ENCODE data around the gene RNF26. TPM values are rescaled to one million over a fixed set of nuclear protein-coding genes. Genes with fewer than 3 reads are reported as not detected.

RNF26 gene
- total and polyA plus RNA-seq, 10 of the 15 experiments (the other 5 are each of a cell fraction or from before 2014, with no cell fraction given): 2.8 to 54.5 (median 17.7) TPM

DNA sequence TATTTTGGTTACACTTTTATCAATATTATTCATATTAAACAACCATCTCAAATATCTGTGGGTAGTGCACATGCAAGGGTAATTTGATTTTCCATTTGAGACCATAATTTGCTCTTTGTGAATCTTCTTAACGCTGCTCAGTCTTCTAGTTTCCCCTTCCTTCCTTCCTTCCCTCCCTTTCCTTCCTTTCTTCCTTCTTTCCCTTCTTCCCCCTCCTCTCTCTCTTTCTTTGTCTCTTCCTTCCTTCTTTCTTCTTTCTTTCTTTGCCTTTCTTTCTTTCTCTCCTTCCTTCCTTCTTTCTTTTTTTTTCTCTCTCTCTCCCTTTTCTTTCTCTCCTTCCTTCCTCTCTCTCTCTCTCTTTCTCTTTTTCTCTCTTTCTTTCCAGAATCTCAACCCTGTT, 4.1 kb upstream of the RNF26 start:
- intact Hi-C loops (cut with micrococcal nuclease; ENCODE audit: unreplicated experiment) (no loop called here), in situ Hi-C loops (cut with MboI) (no loop called here)
- ChIA-PET RAD21 (ENCODE audit: unreplicated experiment) (no interaction called here), SMC1A (ENCODE audit: uncharacterized antibody, unreplicated experiment) (no interaction called here), POLR2A (no interaction called here), CTCF (interaction anchor here (6.1 kb wide), 1 partner anchor 8 kb away, joined by 58 read pairs; no protein-coding TSS in a partner anchor)
- H3K27me3 ChIP-seq (replicated peaks in 1 of 2; ENCODE audit: control insufficient read depth in 2 of 2, insufficient read depth in 2 of 2, low read length in 1 of 2): no peaks in the 10 kb centered on the region
- H4K20me1 ChIP-seq (ENCODE audit: control insufficient read depth, insufficient read depth): no peaks in the 10 kb centered on the region
- DNase-seq (ENCODE audit: low read depth, low spot score): no peak
- FAIRE-seq: no peak
- H3K9ac ChIP-seq (ENCODE audit: control insufficient read depth, insufficient read depth, low read length): no peak overlapping the region
- WGBS (ENCODE audit: insufficient coverage, insufficient replicate concordance, low lambda C conversion rate, missing lambda C conversion rate): 0% methylated on average over 1 of the region's 1 CpG
- H3K36me3 ChIP-seq (ENCODE audit: control insufficient read depth in 2 of 2, insufficient read depth in 2 of 2, low read length in 1 of 2): no peaks in the 10 kb centered on the region
- H3K79me2 ChIP-seq (ENCODE audit: control insufficient read depth, insufficient read depth, low read length): peaks cover 8% of the 10 kb centered on the region
- H2AFZ ChIP-seq (ENCODE audit: control insufficient read depth, low read depth, low read length): no peak overlapping the region
- peaks cover 5% of the 10 kb centered on the region; the same call in 1 of the 2 replicates for H3K4me1 ChIP-seq (ENCODE audit: control insufficient read depth, insufficient read depth, low read length)
- H3K4me3 ChIP-seq: no peak overlapping the region
- H3K27ac ChIP-seq (ENCODE audit: control insufficient read depth, insufficient read depth): no peak overlapping the region
- no peaks in the 10 kb centered on the region for H3K9me3 ChIP-seq (replicated peaks; ENCODE audit: control insufficient read depth, insufficient read depth, low read length)
- TF ChIP-seq LARP7 (IDR thresholded peaks at IDR 0.05) (no peak), EZH2 (IDR thresholded peaks at IDR 0.05; ENCODE audit: borderline replicate concordance, control insufficient read depth, low read depth, low read length) (no peak), RAD51 (IDR thresholded peaks at IDR 0.05) (no peak), NBN (IDR thresholded peaks at IDR 0.05) (no peak), ZNF24 (IDR thresholded peaks at IDR 0.05) (no peak), POLR2A (IDR thresholded peaks at IDR 0.05; ENCODE audit: low read depth, low read length) (no peak), IKZF1 (conservative IDR thresholded peaks at IDR 0.05) (no peak), SUZ12 (IDR thresholded peaks at IDR 0.05; ENCODE audit: unreplicated experiment) (no peak), POU2F2 (IDR thresholded peaks at IDR 0.05; ENCODE audit: borderline replicate concordance, low read depth, low read length) (no peak), WRNIP1 (IDR thresholded peaks at IDR 0.05; ENCODE audit: borderline replicate concordance, low read depth, low read length) (no peak)
- TF ChIP-seq, protein P1, sequence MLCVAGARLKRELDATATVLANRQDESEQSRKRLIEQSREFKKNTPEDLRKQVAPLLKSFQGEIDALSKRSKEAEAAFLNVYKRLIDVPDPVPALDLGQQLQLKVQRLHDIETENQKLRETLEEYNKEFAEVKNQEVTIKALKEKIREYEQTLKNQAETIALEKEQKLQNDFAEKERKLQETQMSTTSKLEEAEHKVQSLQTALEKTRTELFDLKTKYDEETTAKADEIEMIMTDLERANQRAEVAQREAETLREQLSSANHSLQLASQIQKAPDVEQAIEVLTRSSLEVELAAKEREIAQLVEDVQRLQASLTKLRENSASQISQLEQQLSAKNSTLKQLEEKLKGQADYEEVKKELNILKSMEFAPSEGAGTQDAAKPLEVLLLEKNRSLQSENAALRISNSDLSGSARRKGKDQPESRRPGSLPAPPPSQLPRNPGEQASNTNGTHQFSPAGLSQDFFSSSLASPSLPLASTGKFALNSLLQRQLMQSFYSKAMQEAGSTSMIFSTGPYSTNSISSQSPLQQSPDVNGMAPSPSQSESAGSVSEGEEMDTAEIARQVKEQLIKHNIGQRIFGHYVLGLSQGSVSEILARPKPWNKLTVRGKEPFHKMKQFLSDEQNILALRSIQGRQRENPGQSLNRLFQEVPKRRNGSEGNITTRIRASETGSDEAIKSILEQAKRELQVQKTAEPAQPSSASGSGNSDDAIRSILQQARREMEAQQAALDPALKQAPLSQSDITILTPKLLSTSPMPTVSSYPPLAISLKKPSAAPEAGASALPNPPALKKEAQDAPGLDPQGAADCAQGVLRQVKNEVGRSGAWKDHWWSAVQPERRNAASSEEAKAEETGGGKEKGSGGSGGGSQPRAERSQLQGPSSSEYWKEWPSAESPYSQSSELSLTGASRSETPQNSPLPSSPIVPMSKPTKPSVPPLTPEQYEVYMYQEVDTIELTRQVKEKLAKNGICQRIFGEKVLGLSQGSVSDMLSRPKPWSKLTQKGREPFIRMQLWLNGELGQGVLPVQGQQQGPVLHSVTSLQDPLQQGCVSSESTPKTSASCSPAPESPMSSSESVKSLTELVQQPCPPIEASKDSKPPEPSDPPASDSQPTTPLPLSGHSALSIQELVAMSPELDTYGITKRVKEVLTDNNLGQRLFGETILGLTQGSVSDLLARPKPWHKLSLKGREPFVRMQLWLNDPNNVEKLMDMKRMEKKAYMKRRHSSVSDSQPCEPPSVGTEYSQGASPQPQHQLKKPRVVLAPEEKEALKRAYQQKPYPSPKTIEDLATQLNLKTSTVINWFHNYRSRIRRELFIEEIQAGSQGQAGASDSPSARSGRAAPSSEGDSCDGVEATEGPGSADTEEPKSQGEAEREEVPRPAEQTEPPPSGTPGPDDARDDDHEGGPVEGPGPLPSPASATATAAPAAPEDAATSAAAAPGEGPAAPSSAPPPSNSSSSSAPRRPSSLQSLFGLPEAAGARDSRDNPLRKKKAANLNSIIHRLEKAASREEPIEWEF (IDR thresholded peaks at IDR 0.05; ENCODE audit: insufficient replicate concordance, low read depth, low read length): no peak
- TF ChIP-seq, protein P2, sequence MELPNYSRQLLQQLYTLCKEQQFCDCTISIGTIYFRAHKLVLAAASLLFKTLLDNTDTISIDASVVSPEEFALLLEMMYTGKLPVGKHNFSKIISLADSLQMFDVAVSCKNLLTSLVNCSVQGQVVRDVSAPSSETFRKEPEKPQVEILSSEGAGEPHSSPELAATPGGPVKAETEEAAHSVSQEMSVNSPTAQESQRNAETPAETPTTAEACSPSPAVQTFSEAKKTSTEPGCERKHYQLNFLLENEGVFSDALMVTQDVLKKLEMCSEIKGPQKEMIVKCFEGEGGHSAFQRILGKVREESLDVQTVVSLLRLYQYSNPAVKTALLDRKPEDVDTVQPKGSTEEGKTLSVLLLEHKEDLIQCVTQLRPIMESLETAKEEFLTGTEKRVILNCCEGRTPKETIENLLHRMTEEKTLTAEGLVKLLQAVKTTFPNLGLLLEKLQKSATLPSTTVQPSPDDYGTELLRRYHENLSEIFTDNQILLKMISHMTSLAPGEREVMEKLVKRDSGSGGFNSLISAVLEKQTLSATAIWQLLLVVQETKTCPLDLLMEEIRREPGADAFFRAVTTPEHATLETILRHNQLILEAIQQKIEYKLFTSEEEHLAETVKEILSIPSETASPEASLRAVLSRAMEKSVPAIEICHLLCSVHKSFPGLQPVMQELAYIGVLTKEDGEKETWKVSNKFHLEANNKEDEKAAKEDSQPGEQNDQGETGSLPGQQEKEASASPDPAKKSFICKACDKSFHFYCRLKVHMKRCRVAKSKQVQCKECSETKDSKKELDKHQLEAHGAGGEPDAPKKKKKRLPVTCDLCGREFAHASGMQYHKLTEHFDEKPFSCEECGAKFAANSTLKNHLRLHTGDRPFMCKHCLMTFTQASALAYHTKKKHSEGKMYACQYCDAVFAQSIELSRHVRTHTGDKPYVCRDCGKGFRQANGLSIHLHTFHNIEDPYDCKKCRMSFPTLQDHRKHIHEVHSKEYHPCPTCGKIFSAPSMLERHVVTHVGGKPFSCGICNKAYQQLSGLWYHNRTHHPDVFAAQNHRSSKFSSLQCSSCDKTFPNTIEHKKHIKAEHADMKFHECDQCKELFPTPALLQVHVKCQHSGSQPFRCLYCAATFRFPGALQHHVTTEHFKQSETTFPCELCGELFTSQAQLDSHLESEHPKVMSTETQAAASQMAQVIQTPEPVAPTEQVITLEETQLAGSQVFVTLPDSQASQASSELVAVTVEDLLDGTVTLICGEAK (IDR thresholded peaks at IDR 0.05; ENCODE audit: borderline replicate concordance): no peak
- H3K4me2 ChIP-seq (ENCODE audit: control insufficient read depth, insufficient read depth): no peak overlapping the region
- no TSS peak for BruUV-seq (replicated peaks)
- ATAC-seq: no peak
